T47D (cell line): ENCODE results near the gene PTPRD.
A peak's percentile ranks its signal among the peaks of the same experiment; 100 is the strongest.

Experiments
- DNase-seq, 2 experiments: peaks; one replicate each; pipeline versions ENCODE4 v3.0.0 to v3.0.0-alpha.2; 2011 to 2012; ENCODE audit warnings: low read depth in 1 of 2, low spot score in 1 of 2
- JUND ChIP-seq: IDR thresholded peaks from 2 replicates; pipeline ENCODE4 v1.6.1; 2012; ENCODE audit warnings: low read depth
- in situ Hi-C: cut with HindIII; loops from 2 replicates; pipeline ENCODE4 v1.10.0; 2016; ENCODE audit warnings: low sequenced_read_pairs, low pct_unique_long_range_greater_than_20kb

PTPRD gene

DNA sequence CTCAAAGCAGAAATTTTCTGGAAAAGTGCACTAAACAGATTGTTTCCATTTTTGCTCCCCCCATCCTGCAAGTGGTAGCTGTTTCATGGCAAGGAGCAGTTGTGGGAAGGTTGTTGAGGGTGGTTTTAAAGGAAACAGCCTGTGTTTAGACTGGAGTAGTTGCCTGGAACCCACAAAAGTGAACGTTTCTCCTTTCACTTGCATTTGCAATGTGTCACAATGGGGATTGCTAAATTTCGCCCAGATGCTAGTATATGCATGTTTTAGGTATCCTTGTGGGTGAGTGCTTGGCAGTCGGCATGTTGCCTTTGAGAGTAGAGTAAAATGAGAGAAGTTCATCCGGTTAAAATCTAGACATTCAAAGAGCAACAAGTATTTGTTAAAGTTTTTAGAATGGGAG lies 1713.3 kb downstream of the PTPRD start:
- TF ChIP-seq JUND = no peak
- in situ Hi-C loops = no loop called here
- DNase-seq = no peak

DNA sequence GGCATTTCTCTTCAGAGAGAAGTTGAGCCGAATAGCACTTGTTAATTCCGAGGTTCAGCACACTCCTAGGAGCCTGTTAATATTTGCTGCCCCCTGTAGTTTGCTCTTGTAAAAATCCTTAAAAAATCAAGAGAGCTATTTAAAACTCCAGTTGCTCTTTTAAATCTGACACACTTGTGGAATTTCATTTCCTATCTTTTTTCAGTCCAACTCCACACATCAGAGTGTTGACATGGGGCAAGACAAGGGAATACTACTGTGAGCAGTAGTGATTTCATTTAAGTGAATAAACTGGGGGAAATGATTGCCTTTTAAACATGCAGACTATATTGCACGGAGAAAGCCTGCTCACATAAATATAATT lies 1717.0 kb downstream of the PTPRD start:
- in situ Hi-C loops = no loop called here
- peak; percentile 9 to 49 for DNase-seq
- TF ChIP-seq JUND = no peak

DNA sequence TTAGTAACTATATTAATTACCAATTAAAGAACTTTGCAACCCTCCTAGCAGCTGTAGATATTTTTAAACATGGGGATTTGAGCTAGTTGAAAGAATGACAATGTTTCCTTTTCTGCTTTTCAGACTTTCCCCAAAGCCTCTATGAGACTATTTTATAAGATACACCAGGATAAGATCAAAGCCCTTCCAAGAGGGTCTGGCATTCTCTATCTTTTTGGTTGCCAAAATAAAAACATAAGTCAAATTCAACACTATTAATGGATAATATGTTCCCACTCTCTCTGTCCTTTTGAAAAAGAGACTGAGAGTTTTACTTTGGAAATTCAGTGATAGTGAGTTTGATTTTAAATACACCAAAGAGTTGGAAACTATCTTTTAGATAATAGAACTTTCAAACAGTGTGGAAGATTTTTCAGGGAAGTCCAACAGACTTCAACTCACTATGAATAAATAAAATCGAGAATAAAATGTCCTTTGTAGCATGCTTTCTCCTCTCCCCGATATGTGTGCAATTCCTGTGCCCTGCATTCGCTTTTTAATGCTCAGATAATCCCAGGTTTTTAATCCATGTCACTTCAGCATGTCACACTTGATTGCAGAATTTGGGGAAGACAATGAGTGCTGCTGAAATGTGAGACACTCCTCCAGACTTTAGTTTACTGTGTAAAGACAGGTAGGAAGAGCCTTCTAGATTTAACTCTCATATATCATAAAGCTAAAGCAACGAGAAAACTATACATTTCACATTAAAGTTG lies 1717.5 kb downstream of the PTPRD start:
- TF ChIP-seq JUND = no peak
- in situ Hi-C loops = no loop called here
- DNase-seq = no peak

DNA sequence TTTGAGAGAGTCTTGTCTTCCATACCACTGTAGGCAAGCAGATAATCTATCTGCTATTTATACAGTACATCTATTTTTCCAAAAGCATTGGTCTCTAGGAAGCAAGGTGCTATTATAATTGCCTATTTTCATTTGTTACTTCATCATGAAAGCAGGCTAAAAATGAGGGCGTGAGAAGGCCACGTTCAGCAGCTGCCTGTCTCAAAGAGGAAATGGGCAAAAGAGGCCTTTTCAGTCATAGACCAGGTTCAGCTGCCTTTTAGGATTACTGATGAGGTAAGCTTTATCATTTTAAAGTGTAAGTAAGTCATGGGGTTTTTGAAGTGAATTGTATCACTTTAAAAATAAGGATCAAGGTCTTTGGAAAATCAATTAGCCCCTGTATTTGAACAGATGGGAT lies 1722.1 kb downstream of the PTPRD start:
- in situ Hi-C loops = no loop called here
- TF ChIP-seq JUND = no peak
- DNase-seq = no peak

DNA sequence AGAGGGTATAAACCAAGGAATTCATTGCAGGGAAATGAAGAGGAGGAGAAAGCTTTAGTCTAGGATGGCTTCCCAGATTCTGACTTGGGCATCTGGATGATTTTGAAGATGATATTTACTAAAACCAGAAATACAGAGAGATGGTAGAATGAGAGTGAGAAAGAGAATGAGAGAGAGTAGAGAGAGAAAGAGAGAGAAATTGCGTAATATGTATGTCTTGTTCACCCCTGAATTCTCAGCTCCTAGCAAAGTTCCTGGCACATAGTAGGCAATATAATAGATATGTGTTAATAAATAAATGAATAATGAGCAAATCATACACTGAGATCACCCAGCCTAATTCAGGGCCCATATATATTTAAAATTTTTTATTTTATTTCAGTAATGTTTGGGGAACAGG lies 1723.7 kb downstream of the PTPRD start:
- TF ChIP-seq JUND = no peak
- in situ Hi-C loops = no loop called here
- DNase-seq = no peak

DNA sequence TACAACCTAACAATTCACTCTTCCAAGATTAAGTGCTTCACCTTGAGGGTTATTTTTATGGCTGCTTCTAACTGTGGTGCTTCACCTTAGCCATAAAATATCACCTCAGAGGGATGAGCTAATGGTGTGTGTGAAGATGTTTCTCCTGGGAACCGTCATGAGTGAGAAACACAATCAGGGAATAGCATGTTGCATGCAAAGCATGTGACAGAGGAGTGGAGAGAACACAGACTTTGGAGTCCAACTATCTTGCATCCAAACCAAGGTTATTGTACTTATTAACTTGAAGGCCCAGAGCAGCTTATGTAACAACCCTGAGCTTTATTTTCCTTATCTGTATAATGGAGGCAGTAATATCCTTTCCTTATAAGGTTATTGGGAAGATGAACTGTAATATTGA lies 1724.2 kb downstream of the PTPRD start:
- in situ Hi-C loops = no loop called here
- no peak for TF ChIP-seq JUND
- DNase-seq = no peak

DNA sequence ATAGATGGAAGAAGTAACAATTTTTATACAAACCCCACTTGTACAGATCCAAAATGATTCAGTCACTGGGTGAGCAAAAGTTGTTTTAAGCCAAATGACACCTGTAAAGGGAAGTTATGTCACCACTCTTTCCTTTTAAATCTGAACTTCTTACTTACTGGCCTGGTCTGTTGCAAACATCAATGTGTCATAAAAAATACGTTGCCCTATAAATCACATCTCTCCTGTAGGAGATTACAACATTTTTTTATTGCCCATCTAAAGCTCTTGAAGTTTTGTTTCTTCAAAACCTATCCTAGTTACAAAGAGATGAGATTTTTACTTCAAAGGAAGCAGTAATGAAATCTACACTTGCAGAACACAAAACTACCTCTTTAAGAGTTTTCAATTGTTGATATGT lies 1725.4 kb downstream of the PTPRD start:
- TF ChIP-seq JUND = no peak
- in situ Hi-C loops = no loop called here
- DNase-seq = no peak

DNA sequence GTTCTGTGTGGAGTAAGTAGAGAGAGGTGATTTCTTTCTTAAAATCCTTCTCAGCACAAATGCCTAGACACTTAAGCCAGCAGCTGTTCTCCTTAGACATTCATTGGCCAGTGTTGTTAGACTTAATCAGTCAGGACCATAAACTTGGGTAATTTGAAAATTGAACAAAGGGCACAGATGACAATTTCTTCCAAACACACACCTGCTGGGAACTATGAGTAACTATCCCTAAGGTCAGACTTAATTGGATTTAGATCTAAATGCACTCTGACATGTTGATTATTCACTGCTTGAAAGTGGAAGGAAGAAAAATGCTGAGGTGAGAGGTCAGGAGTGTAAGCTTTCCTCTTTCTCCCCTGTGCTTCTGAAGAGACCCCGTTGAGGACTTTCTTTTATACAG lies 1729.5 kb downstream of the PTPRD start:
- no peak for DNase-seq
- in situ Hi-C loops = no loop called here
- no peak for TF ChIP-seq JUND

DNA sequence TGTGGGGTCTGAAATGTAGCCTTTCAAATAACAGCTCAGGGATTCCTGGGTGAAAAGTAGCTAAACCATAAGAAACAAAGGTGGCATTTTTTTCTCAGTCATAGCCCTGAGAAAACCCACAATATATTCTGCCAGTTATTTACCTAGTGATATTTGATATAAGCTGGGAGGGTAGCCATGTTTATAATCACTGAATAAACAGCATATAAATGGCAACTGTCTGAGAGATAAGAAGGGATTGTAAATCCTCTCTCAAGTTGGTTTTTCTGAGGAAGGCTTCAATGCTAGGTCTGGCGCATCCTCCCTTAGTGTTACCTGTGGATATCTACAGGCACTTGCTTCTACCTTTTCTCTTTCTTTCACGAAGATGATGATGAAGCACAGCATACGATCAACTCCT lies 1732.7 kb downstream of the PTPRD start:
- DNase-seq = no peak
- in situ Hi-C loops = no loop called here
- no peak for TF ChIP-seq JUND

DNA sequence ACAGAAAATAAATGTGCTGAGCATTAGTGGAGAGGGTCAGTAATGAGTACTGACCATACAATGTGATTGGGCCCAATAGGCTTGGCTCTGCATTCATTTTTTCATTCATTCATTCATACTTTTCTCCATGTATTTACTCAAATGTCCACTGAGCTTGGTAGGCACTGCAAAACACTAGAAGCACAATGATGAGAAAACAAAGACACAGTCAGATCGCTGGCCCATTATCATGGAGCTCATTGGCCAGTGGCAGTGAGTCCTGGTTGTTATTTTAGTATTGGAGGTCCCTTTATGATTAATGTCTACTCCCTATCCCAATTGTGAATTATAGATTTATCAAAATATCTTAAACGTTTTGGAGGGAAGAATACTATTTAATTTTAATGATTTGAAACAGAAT lies 1733.5 kb downstream of the PTPRD start:
- in situ Hi-C loops = no loop called here
- no peak for DNase-seq

DNA sequence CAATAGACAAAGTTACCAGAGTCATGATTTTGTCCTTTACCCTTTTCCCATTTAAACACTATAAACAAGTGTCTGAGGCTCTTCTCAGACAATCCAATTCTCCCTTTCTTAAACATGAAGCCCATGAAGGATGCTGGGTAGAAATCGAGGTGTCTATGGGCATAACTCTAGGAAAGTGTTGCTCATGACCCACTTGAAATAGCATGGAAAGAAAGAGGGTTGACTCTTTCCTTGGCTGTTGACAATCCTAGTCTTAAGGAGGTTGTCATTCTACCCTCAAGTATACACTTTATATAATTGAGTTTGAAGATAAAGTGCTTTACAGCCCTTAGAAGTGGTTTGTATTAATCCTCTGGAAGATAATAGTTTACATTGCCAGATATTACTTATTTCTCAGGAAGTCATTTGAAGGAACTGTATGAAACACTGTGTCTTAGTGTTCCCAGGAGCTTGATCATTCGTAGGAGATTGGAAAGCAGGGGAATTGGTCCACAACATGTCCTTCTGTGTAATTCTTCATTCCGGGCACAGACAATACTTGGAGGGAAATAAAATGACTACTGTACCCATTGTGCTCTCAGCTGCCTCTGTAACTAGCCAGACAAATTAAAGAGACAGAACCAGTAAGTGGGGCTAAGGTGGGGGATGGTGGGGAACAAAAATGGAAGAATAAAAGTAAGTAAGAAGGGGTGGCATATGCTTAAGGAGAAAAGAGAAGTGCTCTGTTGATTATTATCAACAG lies 1734.9 kb downstream of the PTPRD start:
- TF ChIP-seq JUND = no peak
- in situ Hi-C loops = no loop called here
- DNase-seq = no peak

More for the DNA sequence above, 1733.5 kb downstream of the PTPRD start:
- no peak for TF ChIP-seq JUND

DNA sequence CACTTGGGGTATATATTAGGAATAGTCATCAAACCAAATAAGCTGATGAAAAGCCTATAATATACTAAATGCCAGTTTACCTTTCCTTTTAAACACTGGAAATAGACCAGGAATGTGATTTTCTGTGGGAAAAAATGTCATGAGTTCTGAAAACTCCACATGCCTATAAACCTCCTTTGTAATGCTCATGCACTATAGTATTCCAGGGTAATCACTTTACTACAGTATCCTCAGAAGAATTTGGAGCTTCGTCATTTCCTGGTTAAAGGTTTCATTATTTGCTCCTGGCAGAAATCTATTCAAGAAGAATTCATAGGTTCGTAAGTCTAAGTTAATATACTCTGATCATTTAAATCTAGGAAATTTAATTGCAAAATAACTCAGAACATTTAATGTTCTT lies 1736.5 kb downstream of the PTPRD start:
- no peak for DNase-seq
- in situ Hi-C loops = no loop called here
- TF ChIP-seq JUND = no peak

DNA sequence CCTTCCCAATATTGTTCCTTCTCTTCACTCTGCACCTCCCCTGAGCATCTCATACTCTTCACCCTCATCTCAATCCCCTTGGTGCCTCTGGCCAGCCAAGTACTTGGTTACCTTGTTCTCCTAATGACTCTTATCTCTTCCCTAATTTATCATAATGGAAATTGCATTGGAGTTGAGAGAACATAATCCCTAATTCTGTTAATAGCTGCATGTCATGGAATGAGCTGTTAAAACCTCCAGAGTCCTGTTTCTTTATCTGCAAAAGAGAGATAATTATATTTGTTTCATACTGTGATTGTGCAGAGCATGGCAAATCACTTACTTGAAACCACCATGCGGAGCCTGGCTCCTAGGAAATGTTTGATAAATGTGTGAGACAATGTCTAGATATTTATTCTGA lies 1738.3 kb downstream of the PTPRD start:
- in situ Hi-C loops = no loop called here
- no peak for DNase-seq
- TF ChIP-seq JUND = no peak
